Smooth muscle cell (in vitro differentiated cells): Measurements from ENCODE around the gene GJE1. TPM values are rescaled to one million over a fixed set of nuclear protein-coding genes. Genes with fewer than 3 reads are reported as not detected.
"Not testable (repeated sequence)": the region's sequence is repeated elsewhere in the genome, so short reads cannot be mapped to it uniquely, and the experiment has no call there.

Experiments used
- DNase-seq: peaks from one replicate; lab custom pipeline; 2025; ENCODE audit not compliant: unreplicated experiment; lab: John Stamatoyannopoulos, UW
- H2AFZ ChIP-seq: fragments of 200-600 bp; sonication (generic); 2 replicates; pipeline ENCODE4 v1.6.0; 2016; ENCODE audit warnings: antibody characterized with exemption, low read depth, mild to moderate bottlenecking
- H3F3A ChIP-seq: fragments of 200-600 bp; sonication (generic); 2 replicates; pipeline ENCODE4 v1.6.0; 2017; ENCODE audit warnings: antibody characterized with exemption, low read depth
- H3K27ac ChIP-seq: fragments of 200-600 bp; sonication (generic); 2 replicates; pipeline ENCODE4 v1.5.1; 2016; ENCODE audit warnings: low read depth, mild to moderate bottlenecking
- H3K27me3 ChIP-seq: fragments of 200-600 bp; sonication (generic); 2 replicates; pipeline ENCODE4 v1.6.1; 2016; ENCODE audit warnings: low read depth, mild to moderate bottlenecking
- H3K36me3 ChIP-seq: fragments of 200-600 bp; sonication (generic); 2 replicates; pipeline ENCODE4 v1.5.1; 2016; ENCODE audit warnings: low read depth
- H3K4me1 ChIP-seq: fragments of 200-600 bp; sonication (generic); 2 replicates; pipeline ENCODE4 v1.5.1; 2016; ENCODE audit warnings: low read depth
- H3K4me2 ChIP-seq: fragments of 200-600 bp; sonication (generic); 2 replicates; pipeline ENCODE4 v1.6.0; 2016; ENCODE audit warnings: mild to moderate bottlenecking
- H3K4me3 ChIP-seq: fragments of 200-600 bp; sonication (generic); 2 replicates; pipeline ENCODE4 v1.5.1; 2016; ENCODE audit warnings: mild to moderate bottlenecking
- H3K79me2 ChIP-seq: fragments of 200-600 bp; sonication (generic); 2 replicates; pipeline ENCODE4 v1.6.0; 2016; ENCODE audit warnings: low read depth, mild to moderate bottlenecking
- H3K9ac ChIP-seq: fragments of 200-600 bp; sonication (generic); 2 replicates; pipeline ENCODE4 v1.6.0; 2016; ENCODE audit warnings: low read depth
- H3K9me3 ChIP-seq: fragments of 200-600 bp; sonication (generic); replicated peaks from 2 replicates; pipeline ENCODE4 v1.5.1; 2016; ENCODE audit warnings: low read depth
- H4K20me1 ChIP-seq: fragments of 200-600 bp; sonication (generic); 2 replicates; pipeline ENCODE4 v1.6.0; 2016; ENCODE audit warnings: low read depth
- whole genome bisulfite sequencing: methylation state at CpG from one replicate; pipeline ENCODE4 v1.1.7; 2016; ENCODE audit warnings: low lambda C conversion rate; 5-methylcytosine and 5-hydroxymethylcytosine counted together
- polyA plus RNA-seq: library from polyadenylated mRNA; unstranded; fragments of >200 nt; fragmentation: Nextera tagmentation; extraction: Ambion mirVana; gene quantifications from 2 replicates; pipeline ENCODE4 v1.2.1, GENCODE V29; 2016
- total RNA-seq: library from RNA; depleted of rRNA; stranded (reverse); fragments of >200 nt; gene quantifications from 2 replicates; pipeline ENCODE4 v1.2.3, GENCODE V29; 2014
- TF ChIP-seq, protein P1 (sequence below): fragments of 200-600 bp; sonication (generic); IDR thresholded peaks from 2 replicates; pipeline ENCODE4 v1.5.1; 2017; ENCODE audit warnings: borderline replicate concordance, mild to moderate bottlenecking, antibody characterized with exemption; ENCODE audit not compliant: insufficient read depth, poor library complexity, severe bottlenecking

The GJE1 gene
- total and polyA plus RNA-seq, 2 experiments from 2014 or later, result not detected

DNA sequence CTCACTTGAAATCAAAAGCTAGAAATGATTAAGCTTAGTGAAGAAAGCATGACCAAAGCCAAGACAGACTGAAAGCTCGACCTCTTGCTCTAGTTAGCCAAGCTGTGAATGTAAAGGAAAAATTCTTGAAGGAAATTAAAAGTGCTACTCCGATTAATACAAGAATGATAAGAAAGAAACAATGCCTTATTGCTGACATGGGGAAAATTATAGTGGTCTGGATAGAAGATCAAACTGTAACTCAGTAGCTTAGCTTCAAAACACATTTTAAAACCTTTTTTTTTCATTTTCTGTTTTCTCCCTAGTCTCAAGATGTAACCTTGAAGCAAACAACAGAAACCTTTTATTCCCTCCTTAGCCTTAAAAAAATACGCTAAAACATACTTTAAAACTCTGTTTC lies 11.4 kb upstream of the GJE1 start:
- Histone ChIP-seq H3K27ac (no peak overlapping the region), H3K9ac (no peak overlapping the region), H3K9me3 (no peaks in the 10 kb centered on the region), H4K20me1 (no peaks in the 10 kb centered on the region), H2AFZ (no peak overlapping the region), H3K4me3 (no peak overlapping the region), H3K4me2 (no peak overlapping the region), H3F3A (no peaks in the 10 kb centered on the region), H3K27me3 (no peaks in the 10 kb centered on the region), H3K79me2 (no peaks in the 10 kb centered on the region), H3K36me3 (no peaks in the 10 kb centered on the region), H3K4me1 (no peaks in the 10 kb centered on the region)
- TF ChIP-seq, protein P1, sequence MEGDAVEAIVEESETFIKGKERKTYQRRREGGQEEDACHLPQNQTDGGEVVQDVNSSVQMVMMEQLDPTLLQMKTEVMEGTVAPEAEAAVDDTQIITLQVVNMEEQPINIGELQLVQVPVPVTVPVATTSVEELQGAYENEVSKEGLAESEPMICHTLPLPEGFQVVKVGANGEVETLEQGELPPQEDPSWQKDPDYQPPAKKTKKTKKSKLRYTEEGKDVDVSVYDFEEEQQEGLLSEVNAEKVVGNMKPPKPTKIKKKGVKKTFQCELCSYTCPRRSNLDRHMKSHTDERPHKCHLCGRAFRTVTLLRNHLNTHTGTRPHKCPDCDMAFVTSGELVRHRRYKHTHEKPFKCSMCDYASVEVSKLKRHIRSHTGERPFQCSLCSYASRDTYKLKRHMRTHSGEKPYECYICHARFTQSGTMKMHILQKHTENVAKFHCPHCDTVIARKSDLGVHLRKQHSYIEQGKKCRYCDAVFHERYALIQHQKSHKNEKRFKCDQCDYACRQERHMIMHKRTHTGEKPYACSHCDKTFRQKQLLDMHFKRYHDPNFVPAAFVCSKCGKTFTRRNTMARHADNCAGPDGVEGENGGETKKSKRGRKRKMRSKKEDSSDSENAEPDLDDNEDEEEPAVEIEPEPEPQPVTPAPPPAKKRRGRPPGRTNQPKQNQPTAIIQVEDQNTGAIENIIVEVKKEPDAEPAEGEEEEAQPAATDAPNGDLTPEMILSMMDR, result no peak
- WGBS, result 83% methylated on average over 3 of the region's 3 CpGs
- DNase-seq, result no peak

- H3K9ac ChIP-seq, result no peak overlapping the region
- DNase-seq, result no peak
- H3K9me3 ChIP-seq, result no peaks in the 10 kb centered on the region
- no peak overlapping the region for H3K4me3 ChIP-seq
- no peak overlapping the region for H2AFZ ChIP-seq
- WGBS, result 93% methylated on average over 1 of the region's 1 CpG
- no peaks in the 10 kb centered on the region for H3F3A ChIP-seq
- H3K79me2 ChIP-seq, result no peaks in the 10 kb centered on the region
- H3K4me2 ChIP-seq, result no peak overlapping the region
- H4K20me1 ChIP-seq, result no peaks in the 10 kb centered on the region
- TF ChIP-seq, protein P1, result no peak
- no peaks in the 10 kb centered on the region for H3K27me3 ChIP-seq
- H3K36me3 ChIP-seq, result no peaks in the 10 kb centered on the region
- H3K4me1 ChIP-seq, result no peaks in the 10 kb centered on the region
- no peak overlapping the region for H3K27ac ChIP-seq
Observed at GRCh38 chr6:142130814-142131213, 1.9 kb upstream of the GJE1 start.

- WGBS, result 48% methylated on average over 2 of the region's 2 CpGs
- H4K20me1 ChIP-seq, result no peaks in the 10 kb centered on the region
- TF ChIP-seq, protein P1, result no peak
- H3K4me3 ChIP-seq, result no peak overlapping the region
- H3K79me2 ChIP-seq, result no peaks in the 10 kb centered on the region
- H3K4me2 ChIP-seq, result no peak overlapping the region
- H3K36me3 ChIP-seq, result no peaks in the 10 kb centered on the region
- no peak overlapping the region for H3K9ac ChIP-seq
- DNase-seq, result no peak
- no peak overlapping the region for H3K27ac ChIP-seq
- H2AFZ ChIP-seq, result no peak overlapping the region
- H3K4me1 ChIP-seq, result no peaks in the 10 kb centered on the region
- H3K9me3 ChIP-seq, result no peaks in the 10 kb centered on the region
- no peaks in the 10 kb centered on the region for H3F3A ChIP-seq
- H3K27me3 ChIP-seq, result no peaks in the 10 kb centered on the region
Observed at GRCh38 chr6:142138876-142139275, 6.2 kb downstream of the GJE1 start.

DNA sequence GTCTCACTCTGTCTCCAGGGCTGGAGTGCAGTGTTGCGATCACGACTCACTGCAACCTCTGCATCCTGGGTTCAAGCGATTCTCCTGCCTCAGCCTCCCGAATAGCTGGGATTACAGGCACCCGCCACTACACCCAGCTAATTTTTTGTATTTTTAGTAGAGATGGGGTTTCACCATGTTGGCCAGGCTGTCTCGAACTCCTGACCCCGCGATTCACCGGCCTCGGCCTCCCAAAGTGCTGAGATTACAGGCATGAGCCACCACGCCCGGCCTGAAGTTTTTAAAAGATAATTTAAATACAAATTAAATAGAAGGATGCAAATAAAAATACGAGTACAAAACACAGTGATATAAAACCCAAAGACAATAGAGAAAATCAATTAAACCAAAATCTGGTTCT lies 8.8 kb downstream of the GJE1 start:
- H3K9ac ChIP-seq, H3K27me3 ChIP-seq, H4K20me1 ChIP-seq, H3K79me2 ChIP-seq, H3K4me2 ChIP-seq, H3K4me1 ChIP-seq, H3K36me3 ChIP-seq, H3F3A ChIP-seq, H3K9me3 ChIP-seq, H2AFZ ChIP-seq, H3K4me3 ChIP-seq, H3K27ac ChIP-seq, DNase-seq: not testable (repeated sequence)
- WGBS, result 93% methylated on average over 13 of the region's 13 CpGs
